Hypothalamus (tissue), 51 donors: ENCODE results near the gene RBFOX2.
"Not testable (repeated sequence)": the region's sequence is repeated elsewhere in the genome, so short reads cannot be mapped to it uniquely, and the experiment has no call there.

ENCODE experiments used
- DNase-seq, 51 donors: peaks; one replicate each; lab custom pipeline; 2025; lab: John Stamatoyannopoulos, UW

The RBFOX2 gene

GRCh38 chr22:35749808-35750207 lies 278.8 kb downstream of the RBFOX2 start:
- DNase-seq = no peak

GRCh38 chr22:35746946-35747703 lies 281.5 kb downstream of the RBFOX2 start:
- no peak for DNase-seq

GRCh38 chr22:35746248-35746647 lies 282.4 kb downstream of the RBFOX2 start:
- DNase-seq = no peak

- no peak for DNase-seq
These were observed 285.2 kb downstream of the RBFOX2 start for GRCh38 chr22:35743326-35743860.

- no peak for DNase-seq
These were observed 286.1 kb downstream of the RBFOX2 start for GRCh38 chr22:35742342-35743100.

- no peak for DNase-seq
These were observed 288.0 kb downstream of the RBFOX2 start for GRCh38 chr22:35740616-35741015.

DNA sequence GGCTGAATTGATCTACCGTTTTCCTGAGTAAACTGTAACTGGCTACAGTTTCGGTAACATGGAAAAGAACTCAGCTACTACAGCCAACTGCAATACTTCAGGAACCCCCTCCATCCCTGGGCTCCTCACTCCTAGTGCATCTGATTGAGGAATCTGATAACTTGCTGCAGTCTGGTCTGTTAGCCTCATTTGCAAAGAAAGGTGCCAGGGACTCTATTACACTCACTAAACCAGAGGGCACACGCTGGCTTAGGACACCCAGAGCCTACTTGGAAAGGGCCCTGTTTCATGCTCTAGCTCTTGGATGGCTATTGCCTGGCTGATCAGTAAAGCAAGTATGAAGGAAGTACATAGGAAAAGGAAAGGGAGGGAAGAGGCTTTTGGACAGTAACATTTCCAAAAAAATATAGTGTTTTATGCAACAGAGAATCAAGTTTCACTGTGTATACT lies 288.7 kb downstream of the RBFOX2 start:
- DNase-seq = no peak

GRCh38 chr22:35739076-35739930 lies 289.3 kb downstream of the RBFOX2 start:
- no peak for DNase-seq

DNA sequence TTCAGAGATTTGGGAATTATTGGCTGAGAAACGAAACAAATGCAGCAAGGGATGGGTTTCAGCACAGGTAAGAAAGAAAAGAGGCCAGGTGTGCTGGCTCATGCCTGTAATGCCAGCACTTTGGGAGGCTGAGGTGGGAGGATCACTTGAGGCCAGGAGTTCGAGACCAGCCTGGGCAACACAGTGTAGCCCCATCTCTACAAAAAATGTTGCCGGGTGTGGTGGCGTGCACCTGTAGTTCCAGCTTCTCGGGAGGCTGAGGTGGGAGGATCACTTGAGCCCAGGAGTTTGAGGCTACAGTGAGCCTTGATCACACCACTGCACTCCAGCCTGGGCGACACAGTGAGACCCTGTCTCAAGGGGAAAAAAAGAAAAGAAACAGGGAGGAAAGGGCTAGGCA lies 290.7 kb downstream of the RBFOX2 start:
- not testable (repeated sequence) for DNase-seq

DNA sequence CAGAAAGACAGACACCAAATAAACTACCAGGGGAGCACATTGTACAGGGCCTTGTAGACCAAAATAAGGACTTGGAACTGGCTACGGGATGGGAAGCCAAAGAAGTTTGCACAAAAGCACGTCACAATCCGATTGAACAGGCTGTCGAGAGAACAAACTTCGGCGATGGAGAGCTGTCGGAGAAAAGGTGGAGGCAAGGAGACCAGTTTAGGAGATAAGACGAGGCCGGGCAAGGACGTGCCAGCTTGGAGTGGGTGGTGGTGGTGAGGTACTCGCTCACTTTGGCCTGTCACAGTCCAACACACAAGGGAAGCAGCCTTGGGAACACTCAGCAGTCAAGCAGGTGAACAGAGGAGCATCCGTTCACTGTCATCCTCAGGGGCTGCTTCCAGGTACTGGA lies 291.9 kb downstream of the RBFOX2 start:
- DNase-seq = no peak

- DNase-seq = no peak
These were observed 292.5 kb downstream of the RBFOX2 start for GRCh38 chr22:35736166-35736565.

- no peak for DNase-seq
These were observed 293.1 kb downstream of the RBFOX2 start for GRCh38 chr22:35735542-35735941.

DNA sequence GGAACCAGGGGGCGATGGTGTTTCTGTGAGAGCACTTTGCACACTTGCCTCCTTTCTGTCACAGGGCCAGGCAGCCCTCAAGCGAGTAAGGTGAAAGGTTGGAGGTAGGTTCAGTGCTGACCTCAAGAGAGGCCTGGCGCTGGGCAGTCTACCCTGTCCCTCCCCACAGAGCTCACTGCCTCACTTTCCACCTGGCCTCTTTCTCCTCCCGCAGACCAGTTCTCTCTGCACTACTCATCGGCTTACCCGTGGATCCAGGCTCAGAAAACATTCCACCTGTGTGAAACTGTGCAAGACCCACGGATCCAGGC lies 294.2 kb downstream of the RBFOX2 start:
- no peak for DNase-seq

DNA sequence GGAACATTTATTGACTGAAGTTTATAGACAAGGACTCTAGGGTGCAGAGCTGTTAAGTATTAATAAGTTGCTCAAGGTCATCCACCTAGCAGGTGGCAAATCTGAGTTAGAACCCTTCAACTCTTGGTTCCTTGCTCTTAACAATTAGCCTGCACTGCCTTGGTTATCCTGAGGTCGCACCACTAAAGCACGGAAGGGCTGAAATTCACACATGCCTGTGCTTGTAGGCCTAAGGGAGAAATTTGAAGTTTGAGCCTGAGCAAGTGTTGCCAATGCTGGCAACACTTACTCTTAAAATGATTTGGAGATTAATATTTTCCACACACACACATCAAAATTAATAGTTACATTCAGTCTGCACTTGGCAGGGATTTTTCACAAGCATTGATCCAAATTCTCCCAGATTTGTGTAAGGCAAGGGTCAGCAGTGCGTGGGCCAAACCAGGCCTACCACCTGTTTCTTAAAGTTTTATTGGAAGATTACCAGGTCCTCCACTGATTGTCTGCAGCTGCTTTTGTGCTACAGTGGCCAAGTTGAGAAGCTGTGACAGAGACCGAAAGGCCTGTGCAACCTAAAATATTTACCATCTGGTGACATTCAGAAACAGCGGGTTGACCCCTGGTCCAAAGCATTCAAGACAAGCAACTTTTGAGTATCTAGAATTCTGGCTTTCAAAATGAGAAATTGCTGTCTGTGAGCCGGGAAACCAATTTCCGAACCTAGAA lies 294.7 kb downstream of the RBFOX2 start:
- DNase-seq = no peak

DNA sequence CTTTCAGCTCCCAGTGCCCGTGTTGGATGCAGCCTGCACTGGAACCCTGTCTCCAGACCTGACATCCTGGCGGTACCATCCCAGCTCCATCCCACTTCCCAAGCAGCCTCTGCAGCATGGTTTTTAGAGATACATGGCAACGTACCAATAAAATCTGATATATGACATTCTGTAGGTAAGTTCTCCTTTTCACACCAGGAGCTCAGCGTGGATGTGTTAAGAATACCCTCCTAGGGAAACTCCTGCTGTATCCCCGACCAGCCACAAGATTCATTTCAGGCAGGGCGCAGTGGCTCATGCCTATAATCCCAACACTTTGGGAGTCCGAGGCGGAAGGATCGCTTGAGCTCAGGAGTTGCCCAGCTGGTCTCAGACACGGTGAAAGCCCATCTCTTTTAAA lies 295.6 kb downstream of the RBFOX2 start:
- DNase-seq = no peak

- DNase-seq = no peak
These were observed 296.5 kb downstream of the RBFOX2 start for GRCh38 chr22:35732116-35732515.

GRCh38 chr22:35731321-35731720 lies 297.3 kb downstream of the RBFOX2 start:
- DNase-seq = no peak

DNA sequence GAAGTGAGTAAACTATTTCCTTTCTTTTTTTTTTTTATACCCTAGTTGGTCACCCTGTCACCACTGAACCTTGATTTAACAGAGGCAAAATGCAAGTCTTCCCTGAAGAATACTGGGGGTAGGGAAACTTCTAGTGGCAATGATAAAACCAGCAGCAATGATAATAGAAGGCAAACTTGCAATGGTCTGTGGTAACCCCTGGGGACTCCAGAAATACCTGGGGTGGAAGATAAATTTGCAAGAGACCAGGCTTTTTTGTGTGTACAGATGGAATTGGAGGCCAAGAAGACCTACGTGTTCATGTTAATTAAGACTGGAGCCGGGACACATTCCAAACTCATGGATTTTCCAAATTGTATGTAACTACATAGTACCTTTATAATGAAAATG lies 299.3 kb downstream of the RBFOX2 start:
- no peak for DNase-seq

- DNase-seq = no peak
These were observed 299.9 kb downstream of the RBFOX2 start for GRCh38 chr22:35728639-35729308.

GRCh38 chr22:35727436-35727835 lies 301.2 kb downstream of the RBFOX2 start:
- no peak for DNase-seq
